ENCODE results near the gene PDCD2L.

GRCh38 chr19:34461375-34462100 lies 57.3 kb downstream of the PDCD2L start:
- TF ChIP-seq TAF1 (IDR thresholded peaks at IDR 0.05; ENCODE audit: low read depth) (no peak), CTCF (IDR thresholded peaks at IDR 0.05; ENCODE audit: poor library complexity, severe bottlenecking) (no peak), MXI1 (conservative IDR thresholded peaks at IDR 0.05; ENCODE audit: poor library complexity, severe bottlenecking) (no peak), SMC3 (conservative IDR thresholded peaks at IDR 0.05; ENCODE audit: poor library complexity) (no peak), REST (IDR thresholded peaks at IDR 0.05; ENCODE audit: borderline replicate concordance) (no peak), POLR2AphosphoS5 (IDR thresholded peaks at IDR 0.05) (no peak), EZH2 (IDR thresholded peaks at IDR 0.05; ENCODE audit: borderline replicate concordance, insufficient read depth, low read length, poor library complexity, severe bottlenecking) (no peak), EP300 (conservative IDR thresholded peaks at IDR 0.05; ENCODE audit: poor library complexity, severe bottlenecking) (no peak), RAD21 (conservative IDR thresholded peaks at IDR 0.05) (no peak)
